Ovary (tissue), 9 donors: ENCODE data around the gene RAPH1. TPM values are rescaled to one million over a fixed set of nuclear protein-coding genes. Genes with fewer than 3 reads are reported as not detected.

Experiments used
- DNase-seq, 5 donors: peaks; one replicate each; pipeline ENCODE4 v3.0.0-alpha.2; 2019 to 2020
- H3K27ac ChIP-seq, 2 donors: fragments of 200-600 bp; one replicate each; pipeline versions ENCODE4 v1.5.1 to v1.8.0; 2019 to 2022
- H3K27me3 ChIP-seq: fragments of 200-600 bp; one replicate; pipeline ENCODE4 v1.8.0; 2022
- H3K36me3 ChIP-seq: fragments of 200-600 bp; sonication (generic); one replicate; pipeline ENCODE4 v1.5.1; 2019
- H3K4me1 ChIP-seq: one replicate; pipeline ENCODE4 v1.8.1; 2013; ENCODE audit warnings: mild to moderate bottlenecking, moderate library complexity; ENCODE audit not compliant: insufficient read depth
- H3K4me3 ChIP-seq: fragments of 200-600 bp; sonication (generic); one replicate; pipeline ENCODE4 v1.5.1; 2017
- H3K9me3 ChIP-seq, 2 donors: fragments of 200-600 bp in 1 of 2; sonication (generic) in 1 of 2; one replicate each; pipeline versions ENCODE4 v1.5.1 to v1.8.1; 2013 to 2019; ENCODE audit warnings: mild to moderate bottlenecking in 1 of 2, moderate library complexity in 1 of 2
- EP300 ChIP-seq: sonication (generic); formaldehyde crosslinking; IDR thresholded peaks from one replicate; pipeline ENCODE4 v1.6.1; 2017; ENCODE audit warnings: antibody characterized with exemption
- POLR2A ChIP-seq: fragments of 450-650 bp; IDR thresholded peaks from one replicate; pipeline ENCODE4 v1.6.1; 2017; ENCODE audit warnings: antibody characterized with exemption, mild to moderate bottlenecking, moderate library complexity
- WGBS, 3 donors: extraction: QIAGEN DNeasy Blood & Tissue Kit in 1 of 3; methylation state at CpG; one replicate each; pipeline versions ENCODE4 v1.1.5 to v1.1.7; 2013 to 2017; 5-methylcytosine and 5-hydroxymethylcytosine counted together
- intact Hi-C, 4 donors: fragments of 100-400 bp; cut with DNase I; formaldehyde crosslinking; loops; one replicate each; pipeline versions ENCODE4 v1.11.0 to v1.15.1; 2022 to 2023
- polyA plus RNA-seq, 2 donors: library from polyadenylated mRNA; stranded (reverse); fragments of 200-250 nt in 1 of 2; fragments of 350-450 nt in 1 of 2; fragmentation: Illumina TruSeq in 1 of 2; extraction: RNeasy Lipid Tissue Mini Kit (QIAGEN cat#74804) in 1 of 2; gene quantifications; one replicate each; pipeline ENCODE4 v1.2.3, GENCODE V29; 2013 to 2014
- total RNA-seq, 7 donors: library from RNA; depleted of rRNA in 2 of 7; stranded (reverse); fragments of >200 nt in 2 of 7; fragmentation: NEBNext Ultra II Directional in 3 of 7; extraction: Animal tissue kit (Norgen Biotek cat#: 25700) in 3 of 7; gene quantifications; one replicate each; pipeline versions ENCODE4 v1.1.0 to v1.2.4, GENCODE V29; 2016 to 2023
- TF ChIP-seq, protein P1 (sequence below), 3 donors: fragments of 450-650 bp in 2 of 3; fragments of 200-600 bp in 1 of 3; IDR thresholded peaks; one replicate each; pipeline versions ENCODE4 v1.5.1 to v1.8.0; 2016 to 2022; ENCODE audit warnings: antibody characterized with exemption in 3 of 3, mild to moderate bottlenecking in 1 of 3
- donor health status: DM: no; HTN: no; CAD: no; lungs with moderate emphysema.
- donor health status: DM: no; HTN: no; CAD: no.
- donor health status: Bipolar disorder and iron deficiency.
- donor health status: DM: yes; HTN: yes; CAD: no.
- donor health status: DM: no; HTN: no; CAD: no.
- donor health status: DM: yes; HTN: yes; CAD: no.

The RAPH1 gene
- total and polyA plus RNA-seq, 9 donors, result 2.7 to 23.5 (median 10.5) TPM

DNA sequence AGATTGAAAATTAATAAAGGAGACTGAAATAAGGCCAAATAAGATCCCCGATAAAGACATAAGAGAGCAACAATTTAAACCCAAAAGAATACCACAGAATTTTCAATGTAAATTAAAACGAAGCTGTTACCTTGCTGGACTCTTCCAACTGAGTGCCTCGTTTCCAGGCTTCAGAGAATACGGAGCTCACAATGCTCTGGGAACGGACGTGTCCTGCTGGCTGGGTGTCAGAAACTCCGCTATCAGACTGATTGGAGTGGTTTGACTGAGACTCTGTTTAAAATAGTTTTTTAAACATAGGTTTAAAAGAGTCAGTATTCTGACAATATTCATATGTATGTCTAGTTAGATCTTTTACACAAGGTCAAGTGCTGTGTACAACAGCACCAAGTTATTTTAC is 90.4 kb downstream of the RAPH1 start:
- Histone ChIP-seq H3K27ac (no peak overlapping the region), H3K4me1 (no peaks in the 10 kb centered on the region), H3K36me3 (no peaks in the 10 kb centered on the region), H3K27me3 (no peaks in the 10 kb centered on the region), H3K4me3 (no peak overlapping the region), H3K9me3 (no peaks in the 10 kb centered on the region)
- 17 to 35% (median 21%) methylated on average over 7 of the region's 7 CpGs for WGBS, 3 donors
- TF ChIP-seq EP300, result no peak
- TF ChIP-seq POLR2A, result no peak
- TF ChIP-seq, protein P1, sequence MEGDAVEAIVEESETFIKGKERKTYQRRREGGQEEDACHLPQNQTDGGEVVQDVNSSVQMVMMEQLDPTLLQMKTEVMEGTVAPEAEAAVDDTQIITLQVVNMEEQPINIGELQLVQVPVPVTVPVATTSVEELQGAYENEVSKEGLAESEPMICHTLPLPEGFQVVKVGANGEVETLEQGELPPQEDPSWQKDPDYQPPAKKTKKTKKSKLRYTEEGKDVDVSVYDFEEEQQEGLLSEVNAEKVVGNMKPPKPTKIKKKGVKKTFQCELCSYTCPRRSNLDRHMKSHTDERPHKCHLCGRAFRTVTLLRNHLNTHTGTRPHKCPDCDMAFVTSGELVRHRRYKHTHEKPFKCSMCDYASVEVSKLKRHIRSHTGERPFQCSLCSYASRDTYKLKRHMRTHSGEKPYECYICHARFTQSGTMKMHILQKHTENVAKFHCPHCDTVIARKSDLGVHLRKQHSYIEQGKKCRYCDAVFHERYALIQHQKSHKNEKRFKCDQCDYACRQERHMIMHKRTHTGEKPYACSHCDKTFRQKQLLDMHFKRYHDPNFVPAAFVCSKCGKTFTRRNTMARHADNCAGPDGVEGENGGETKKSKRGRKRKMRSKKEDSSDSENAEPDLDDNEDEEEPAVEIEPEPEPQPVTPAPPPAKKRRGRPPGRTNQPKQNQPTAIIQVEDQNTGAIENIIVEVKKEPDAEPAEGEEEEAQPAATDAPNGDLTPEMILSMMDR (IDR thresholded peaks at IDR 0.05), result no peak
- peak in 2 of 5 donors; percentile 14 to 20 for DNase-seq
- intact Hi-C loops, result no loop called here

DNA sequence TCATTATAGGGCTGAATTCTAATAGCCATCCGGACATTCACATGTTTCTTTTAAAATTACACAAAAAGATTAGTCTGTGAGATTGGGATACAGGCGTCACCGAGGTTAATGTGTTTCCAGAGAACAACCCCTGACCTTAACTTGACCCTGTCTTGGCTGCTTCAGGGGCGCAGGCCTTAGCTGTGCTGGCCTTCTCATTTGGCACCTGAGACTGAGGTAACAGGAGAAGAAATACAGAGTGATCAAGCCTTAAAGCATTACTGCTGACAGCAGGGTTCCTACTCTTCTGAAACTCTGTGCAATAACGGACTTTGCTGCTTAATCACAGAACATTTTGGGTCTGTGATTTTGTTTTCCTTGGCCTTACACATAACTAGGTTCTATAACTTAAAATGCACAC is 92.6 kb downstream of the RAPH1 start:
- no peak overlapping the region for H3K4me3 ChIP-seq
- intact Hi-C loops, result no loop called here
- TF ChIP-seq POLR2A (no peak), EP300 (no peak)
- TF ChIP-seq, protein P1 (IDR thresholded peaks at IDR 0.05), result no peak
- H3K9me3 ChIP-seq, result no peaks in the 10 kb centered on the region
- H3K27me3 ChIP-seq, result no peaks in the 10 kb centered on the region
- no peaks in the 10 kb centered on the region for H3K36me3 ChIP-seq
- WGBS, 3 donors, result 67 to 77% (median 77%) methylated on average over 5 of the region's 5 CpGs
- no peaks in the 10 kb centered on the region for H3K4me1 ChIP-seq
- H3K27ac ChIP-seq, result no peak overlapping the region
- DNase-seq, result no peak

DNA sequence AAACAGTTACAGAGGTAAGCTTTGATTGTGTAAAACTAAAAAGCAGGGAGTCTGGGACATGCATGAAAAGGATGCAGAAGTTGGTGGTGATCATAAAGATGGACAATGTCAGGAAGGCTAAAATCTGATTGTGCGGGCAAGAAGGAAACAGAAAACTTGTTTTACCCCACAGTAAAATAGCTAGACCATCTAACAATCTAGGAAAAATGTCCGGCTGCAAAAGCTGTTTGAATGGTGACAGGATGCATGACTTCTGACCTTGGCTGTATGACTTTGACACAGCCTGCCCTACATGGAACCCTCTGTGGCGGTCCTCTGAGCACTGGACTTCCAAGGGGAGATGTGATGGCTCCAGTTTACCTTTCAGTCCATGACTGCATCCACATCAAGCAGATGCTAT is 93.6 kb downstream of the RAPH1 start:
- no peak for TF ChIP-seq POLR2A
- no peak for TF ChIP-seq EP300
- TF ChIP-seq, protein P1 (IDR thresholded peaks at IDR 0.05), result no peak
- Histone ChIP-seq H3K4me3 (no peak overlapping the region), H3K27me3 (no peaks in the 10 kb centered on the region), H3K36me3 (no peaks in the 10 kb centered on the region), H3K27ac (no peak overlapping the region), H3K9me3 (no peaks in the 10 kb centered on the region), H3K4me1 (no peaks in the 10 kb centered on the region)
- intact Hi-C loops, result no loop called here
- DNase-seq, result no peak
- 83 to 94% (median 88%) methylated on average over 3 of the region's 3 CpGs for WGBS, 3 donors

DNA sequence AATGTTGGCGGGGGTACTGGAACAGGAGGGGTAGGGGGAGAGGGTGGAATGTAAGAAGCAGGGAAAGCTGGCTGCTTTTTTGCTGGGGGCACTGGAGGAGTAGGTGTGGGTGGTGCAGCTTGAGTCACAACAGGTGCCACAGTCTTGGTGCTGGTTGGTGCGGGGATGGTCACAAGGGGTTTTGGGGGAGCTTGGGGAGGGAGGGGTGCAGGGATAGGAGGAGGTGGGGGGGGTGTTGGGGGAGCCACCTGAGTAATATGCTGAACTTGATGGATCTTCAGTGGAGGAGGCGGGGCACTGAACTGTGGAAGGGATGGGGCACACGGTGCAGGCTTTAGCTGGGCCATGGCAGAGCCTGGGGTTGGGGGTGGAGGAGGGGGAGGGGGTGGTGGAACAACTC is 94.4 kb downstream of the RAPH1 start:
- no peaks in the 10 kb centered on the region for H3K36me3 ChIP-seq
- H3K27ac ChIP-seq, result no peak overlapping the region
- TF ChIP-seq POLR2A (no peak), EP300 (no peak)
- TF ChIP-seq, protein P1 (IDR thresholded peaks at IDR 0.05), result no peak
- intact Hi-C loops, result no loop called here
- H3K4me3 ChIP-seq, result no peak overlapping the region
- 81 to 88% (median 83%) methylated on average over 4 of the region's 4 CpGs for WGBS, 3 donors
- no peaks in the 10 kb centered on the region for H3K27me3 ChIP-seq
- no peak for DNase-seq
- H3K9me3 ChIP-seq, result no peaks in the 10 kb centered on the region
- H3K4me1 ChIP-seq, result no peaks in the 10 kb centered on the region

DNA sequence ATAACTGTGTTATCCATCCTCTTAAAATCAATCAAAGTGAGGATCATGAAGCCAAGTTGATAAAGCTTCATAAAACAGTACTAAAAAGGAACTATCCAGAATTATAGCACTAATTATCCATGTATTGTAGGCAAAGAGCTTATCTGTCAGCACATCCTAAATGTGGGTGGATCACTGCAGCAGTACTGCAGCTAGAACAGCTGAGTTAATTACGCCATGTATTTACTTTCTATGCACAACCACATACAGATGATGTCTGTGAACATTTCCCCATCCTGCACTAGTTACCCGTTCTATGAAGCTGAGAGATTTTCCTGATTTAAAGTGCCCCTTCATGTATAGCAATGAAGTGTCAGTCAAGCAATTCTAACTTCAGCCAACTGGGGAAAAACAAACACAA is 96.6 kb downstream of the RAPH1 start:
- Histone ChIP-seq H3K36me3 (no peaks in the 10 kb centered on the region), H3K27me3 (no peaks in the 10 kb centered on the region), H3K4me1 (no peaks in the 10 kb centered on the region), H3K9me3 (no peaks in the 10 kb centered on the region), H3K27ac (no peak overlapping the region), H3K4me3 (no peak overlapping the region)
- intact Hi-C loops, result no loop called here
- TF ChIP-seq EP300, result no peak
- TF ChIP-seq, protein P1 (IDR thresholded peaks at IDR 0.05), result no peak
- 85 to 91% (median 87%) methylated on average over 2 of the region's 2 CpGs for WGBS, 3 donors
- DNase-seq, result no peak
